Midbrain (tissue), 1 donor: Measurements from ENCODE around the gene WT1.
A peak's percentile ranks its signal among the peaks of the same experiment; 100 is the strongest.
"Not testable (repeated sequence)": the region's sequence is repeated elsewhere in the genome, so short reads cannot be mapped to it uniquely, and the experiment has no call there.

Source experiments
- DNase-seq: peaks from one replicate; lab custom pipeline; 2025; lab: John Stamatoyannopoulos, UW

The WT1 gene

GRCh38 chr11:32435511-32435941 is at the start of gene WT1:
Gene WT1 (minus strand): TSS chr11:32435539.
- no peak for DNase-seq

GRCh38 chr11:32479291-32479690 is 44.0 kb upstream of the WT1 start:
- no peak for DNase-seq

GRCh38 chr11:32478277-32478731 is 43.0 kb upstream of the WT1 start:
- DNase-seq, result no peak

- DNase-seq, result no peak
These were observed 38.1 kb upstream of the WT1 start for GRCh38 chr11:32473282-32473909.

GRCh38 chr11:32472226-32472625 is 36.9 kb upstream of the WT1 start:
- DNase-seq, result no peak

- DNase-seq, result not testable (repeated sequence)
These were observed 36.2 kb upstream of the WT1 start for GRCh38 chr11:32471544-32471943.

GRCh38 chr11:32469791-32470190 is 34.5 kb upstream of the WT1 start:
- DNase-seq, result no peak

GRCh38 chr11:32466279-32466915 is 31.1 kb upstream of the WT1 start:
- DNase-seq, result no peak

- DNase-seq, result no peak
These were observed 28.7 kb upstream of the WT1 start for GRCh38 chr11:32464078-32464477.

GRCh38 chr11:32462011-32462690 is 26.8 kb upstream of the WT1 start:
- no peak for DNase-seq

GRCh38 chr11:32456864-32457263 is 21.5 kb upstream of the WT1 start:
- DNase-seq, result no peak

GRCh38 chr11:32454993-32455392 is 19.7 kb upstream of the WT1 start:
- no peak for DNase-seq

GRCh38 chr11:32451808-32452207 is 16.5 kb upstream of the WT1 start:
- peak; percentile 41 for DNase-seq

- no peak for DNase-seq
These were observed 15.0 kb upstream of the WT1 start for GRCh38 chr11:32450372-32450771.

GRCh38 chr11:32448232-32448631 is 12.9 kb upstream of the WT1 start:
- DNase-seq, result no peak

- DNase-seq, result no peak
These were observed 11.9 kb upstream of the WT1 start for GRCh38 chr11:32447252-32447651.

GRCh38 chr11:32446227-32446626 is 10.9 kb upstream of the WT1 start:
- DNase-seq, result no peak

GRCh38 chr11:32444186-32444585 is 8.8 kb upstream of the WT1 start:
- DNase-seq, result no peak

GRCh38 chr11:32440916-32441315 is 5.6 kb upstream of the WT1 start:
- no peak for DNase-seq

GRCh38 chr11:32440312-32440908 is 5.1 kb upstream of the WT1 start:
- DNase-seq, result no peak

GRCh38 chr11:32439501-32440210 is 4.3 kb upstream of the WT1 start:
- no peak for DNase-seq

GRCh38 chr11:32438866-32439489 is 3.6 kb upstream of the WT1 start:
- DNase-seq, result no peak
